Measurements from ENCODE around the gene SPATA16.

GRCh38 chr3:172951511-172951910, 189.5 kb downstream of the SPATA16 start:
- no peak for TF ChIP-seq CTCF (IDR thresholded peaks at IDR 0.05)
- TF ChIP-seq EZH2 (IDR thresholded peaks at IDR 0.05; ENCODE audit: borderline replicate concordance, insufficient read depth, low read depth, low read length, poor library complexity, severe bottlenecking): no peak

Data from B cell (primary cell).